C4-2B (cell line): ENCODE data around the gene CLEC17A.
"Not testable (repeated sequence)": the region's sequence is repeated elsewhere in the genome, so short reads cannot be mapped to it uniquely, and the experiment has no call there.

Experiments
- H3K27ac ChIP-seq: fragments of 450-650 bp; 2 replicates; pipeline ENCODE4 v1.5.1; 2017
- CTCF ChIP-seq: fragments of 450-650 bp; conservative IDR thresholded peaks from 2 replicates; pipeline ENCODE4 v1.5.1; 2017; ENCODE audit warnings: mild to moderate bottlenecking
- ZFX ChIP-seq: fragments of 450-650 bp; IDR thresholded peaks from 2 replicates; pipeline ENCODE4 v1.6.1; 2017

The CLEC17A gene

GRCh38 chr19:14582894-14583340 is at the start of gene CLEC17A:
TSS of gene CLEC17A (plus strand) at chr19:14583084. CDS start at chr19:14583161, 77 bp downstream.
- TF ChIP-seq ZFX, result no peak
- TF ChIP-seq CTCF, result no peak
- no peak within 1 kb of the TSS for H3K27ac ChIP-seq

- H3K27ac ChIP-seq, result no peak overlapping the region
- TF ChIP-seq CTCF (no peak), ZFX (no peak)
Observed at GRCh38 chr19:14533450-14533849, 49.4 kb upstream of the CLEC17A start.

- TF ChIP-seq ZFX (no peak), CTCF (no peak)
- H3K27ac ChIP-seq, result peak overlapping the region; percentile 42
Observed at GRCh38 chr19:14536926-14537692, 45.8 kb upstream of the CLEC17A start.

- no peak for TF ChIP-seq ZFX
- TF ChIP-seq CTCF, result no peak
- no peak overlapping the region for H3K27ac ChIP-seq
Observed at GRCh38 chr19:14540741-14541525, 42.0 kb upstream of the CLEC17A start.

- not testable (repeated sequence) for H3K27ac ChIP-seq
Observed at GRCh38 chr19:14541979-14542378, 40.9 kb upstream of the CLEC17A start.

GRCh38 chr19:14542711-14543328 is 40.1 kb upstream of the CLEC17A start:
- no peak overlapping the region for H3K27ac ChIP-seq

GRCh38 chr19:14544047-14544446 is 38.8 kb upstream of the CLEC17A start:
- no peak overlapping the region for H3K27ac ChIP-seq

More at GRCh38 chr19:14542711-14543328, 40.1 kb upstream of the CLEC17A start:
- no peak for TF ChIP-seq ZFX

More at GRCh38 chr19:14544047-14544446, 38.8 kb upstream of the CLEC17A start:
- TF ChIP-seq CTCF (no peak), ZFX (no peak)
